A673 (cell line): ENCODE measurements around the gene KRT80. TPM values are rescaled to one million over a fixed set of nuclear protein-coding genes. Genes with fewer than 3 reads are reported as not detected.
A peak's percentile ranks its signal among the peaks of the same experiment; 100 is the strongest.

Experiments used
- BruUV-seq: library from RNA; stranded (reverse); fragments of 400-500 nt; replicated peaks from 2 replicates; lab custom pipeline; 2021; lab: Mats Ljungman, UMichigan
- CTCF ChIA-PET: fragments of 300-600 bp; sonication (Branson Sonifier 250); formaldehyde crosslinking; loops from one replicate; lab custom pipeline; 2022; ENCODE audit warnings: antibody characterized with exemption; lab: Charles Lee
- POLR2A ChIA-PET: fragments of 300-600 bp; sonication (Branson Sonifier 250); formaldehyde crosslinking; loops from one replicate; lab custom pipeline; 2022; ENCODE audit warnings: antibody characterized with exemption; ENCODE audit not compliant: low non-redundant PET; lab: Charles Lee
- DNase-seq: peaks from one replicate; pipeline ENCODE4 v3.0.0-alpha.2; 2015; ENCODE audit warnings: low spot score
- H3K27ac ChIP-seq: fragments of 200-600 bp; sonication (generic); 2 replicates; pipeline ENCODE4 v1.5.1; 2016; ENCODE audit warnings: mixed run types, low read depth, mild to moderate bottlenecking, mixed read lengths, antibody characterized with exemption, low read length; ENCODE audit not compliant: poor library complexity, severe bottlenecking
- H3K27me3 ChIP-seq: fragments of 200-600 bp; sonication (generic); replicated peaks from 2 replicates; pipeline ENCODE4 v1.6.1; 2017; ENCODE audit warnings: mixed run types, low read depth, mild to moderate bottlenecking, mixed read lengths, antibody characterized with exemption, low read length; ENCODE audit not compliant: insufficient read depth, poor library complexity
- H3K36me3 ChIP-seq: fragments of 200-600 bp; sonication (generic); 2 replicates; pipeline ENCODE4 v1.6.1; 2016; ENCODE audit warnings: mixed run types, mild to moderate bottlenecking, mixed read lengths, antibody characterized with exemption, low read length; ENCODE audit not compliant: insufficient read depth, poor library complexity, severe bottlenecking
- H3K4me1 ChIP-seq: fragments of 200-600 bp; sonication (generic); 2 replicates; pipeline ENCODE4 v1.6.1; 2017; ENCODE audit warnings: mixed run types, mild to moderate bottlenecking, mixed read lengths, antibody characterized with exemption, low read length; ENCODE audit not compliant: insufficient read depth, poor library complexity, severe bottlenecking
- H3K4me3 ChIP-seq: fragments of 200-600 bp; sonication (generic); 2 replicates; pipeline ENCODE4 v1.5.1; 2016; ENCODE audit warnings: low read depth, mixed run types, mild to moderate bottlenecking, mixed read lengths, low read length; ENCODE audit not compliant: poor library complexity, severe bottlenecking
- H3K9me3 ChIP-seq: fragments of 200-600 bp; sonication (generic); 2 replicates; pipeline ENCODE4 v1.6.1; 2016; ENCODE audit warnings: mixed run types, low read depth, mild to moderate bottlenecking, mixed read lengths, antibody characterized with exemption, low read length; ENCODE audit not compliant: poor library complexity, severe bottlenecking
- CTCF ChIP-seq: fragments of 300-800, 200-600 bp; sonication (generic); conservative IDR thresholded peaks from 2 replicates; pipeline ENCODE4 v1.5.1; 2017; ENCODE audit warnings: low read depth, mild to moderate bottlenecking, antibody characterized with exemption, low read length, moderate library complexity, mixed read lengths
- EZH2 ChIP-seq: fragments of 200-600 bp; sonication (generic); IDR thresholded peaks from 2 replicates; pipeline ENCODE4 v1.6.1; 2017; ENCODE audit warnings: borderline replicate concordance, low read depth, mild to moderate bottlenecking, mixed read lengths, antibody characterized with exemption, low read length; ENCODE audit not compliant: poor library complexity, severe bottlenecking
- intact Hi-C: fragments of 100-400 bp; cut with micrococcal nuclease; formaldehyde crosslinking; loops from one replicate; pipeline ENCODE4 v1.10.0; 2022; ENCODE audit not compliant: unreplicated experiment
- total RNA-seq: library from RNA; stranded (reverse); gene quantifications from 2 replicates; pipeline ENCODE4 v1.2.3, GENCODE V29; 2021

The KRT80 gene
- total RNA-seq, 1 experiment from 2014 or later, result 1.0 TPM

GRCh38 chr12:52187640-52188039 lies 4.2 kb downstream of the KRT80 start:
- intact Hi-C loops, result no loop called here
- TF ChIP-seq EZH2 (no peak), CTCF (no peak)
- Histone ChIP-seq H3K27me3 (no peaks in the 10 kb centered on the region), H3K4me1 (peaks cover 13% of the 10 kb centered on the region), H3K4me3 (no peak overlapping the region), H3K9me3 (no peaks in the 10 kb centered on the region), H3K36me3 (no peaks in the 10 kb centered on the region), H3K27ac (no peak overlapping the region)
- no TSS peak for BruUV-seq
- no peak for DNase-seq
- CTCF ChIA-PET, result interaction anchor here (0.6 to 0.7 kb wide), 2 partner anchors 28 to 577 kb away, joined by 3 read pairs; no protein-coding TSS in a partner anchor
- POLR2A ChIA-PET, result no interaction called here

- BruUV-seq, result no TSS peak
- no peaks in the 10 kb centered on the region for H3K27me3 ChIP-seq
- TF ChIP-seq CTCF (no peak), EZH2 (no peak)
- no peak overlapping the region for H3K27ac ChIP-seq
- H3K4me1 ChIP-seq, result peaks cover 10% of the 10 kb centered on the region
- H3K36me3 ChIP-seq, result no peaks in the 10 kb centered on the region
- no peaks in the 10 kb centered on the region for H3K9me3 ChIP-seq
- intact Hi-C loops, result no loop called here
- ChIA-PET POLR2A (no interaction called here), CTCF (no interaction called here)
- no peak overlapping the region for H3K4me3 ChIP-seq
- DNase-seq, result no peak
These were observed 4.6 kb downstream of the KRT80 start for GRCh38 chr12:52187206-52187605.

GRCh38 chr12:52186118-52186840 lies 5.5 kb downstream of the KRT80 start:
- Histone ChIP-seq H3K36me3 (no peaks in the 10 kb centered on the region), H3K27me3 (no peaks in the 10 kb centered on the region), H3K4me3 (no peak overlapping the region), H3K27ac (no peak overlapping the region), H3K4me1 (peaks cover 10% of the 10 kb centered on the region), H3K9me3 (no peaks in the 10 kb centered on the region)
- intact Hi-C loops, result no loop called here
- ChIA-PET CTCF (interaction anchor here (1.1 kb wide), 1 partner anchor 36 kb away, joined by 3 read pairs; no protein-coding TSS in a partner anchor), POLR2A (interaction anchor here (0.7 kb wide), 1 partner anchor 124 kb away, joined by 3 read pairs; no protein-coding TSS in a partner anchor)
- BruUV-seq, result no TSS peak
- peak; percentile 69 for DNase-seq
- TF ChIP-seq CTCF, result no peak
- no peak for TF ChIP-seq EZH2
